Keratinocyte (primary cell): ENCODE measurements around the gene NASP. TPM values are rescaled to one million over a fixed set of nuclear protein-coding genes. Genes with fewer than 3 reads are reported as not detected.

Experiments
- DNase-seq: peaks from one replicate; pipeline ENCODE4 v3.0.0-alpha.2; 2011; ENCODE audit warnings: low read depth, missing footprints, low spot score
- FAIRE-seq: peaks from 2 replicates; lab custom pipeline; 2011; peaks lifted over from hg19 to GRCh38; lab: Jason Lieb, UNC
- H2AFZ ChIP-seq: 2 replicates; pipeline ENCODE4 v1.6.0; 2012; ENCODE audit warnings: low read length, control low read depth, inconsistent platforms; ENCODE audit not compliant: control insufficient read depth
- H3K27ac ChIP-seq: 2 replicates; pipeline ENCODE4 v1.5.1; 2011; ENCODE audit warnings: low read length; ENCODE audit not compliant: control insufficient read depth, insufficient read depth
- H3K27me3 ChIP-seq: 3 replicates; pipeline ENCODE4 v1.6.0; 2011; ENCODE audit warnings: low read length; ENCODE audit not compliant: control insufficient read depth, insufficient read depth; ENCODE audit errors: extremely low read depth
- H3K36me3 ChIP-seq, 2 experiments: 2 replicates in 1 of 2; 3 replicates in 1 of 2; pipeline ENCODE4 v1.5.1; 2011; ENCODE audit warnings: low read length in 2 of 2, mild to moderate bottlenecking in 1 of 2; ENCODE audit not compliant: control insufficient read depth in 2 of 2, insufficient read depth in 2 of 2; ENCODE audit errors: extremely low read depth in 1 of 2
- H3K4me1 ChIP-seq: 3 replicates; pipeline ENCODE4 v1.5.1; 2011; ENCODE audit warnings: low read length; ENCODE audit not compliant: control insufficient read depth, insufficient read depth; ENCODE audit errors: extremely low read depth
- H3K4me2 ChIP-seq: 3 replicates; pipeline ENCODE4 v1.6.0; 2011; ENCODE audit warnings: low read depth, low read length; ENCODE audit not compliant: control insufficient read depth, insufficient read depth; ENCODE audit errors: extremely low read depth
- H3K4me3 ChIP-seq, 3 experiments: fragments of 200-600 bp in 1 of 3; sonication (generic) in 1 of 3; 2 replicates in 2 of 3; 3 replicates in 1 of 3; pipeline ENCODE4 v1.5.1; 2011 to 2016; ENCODE audit warnings: low read length in 3 of 3, mild to moderate bottlenecking in 3 of 3, control low read depth in 2 of 3, inconsistent platforms in 1 of 3, low read depth in 1 of 3, mixed read lengths in 1 of 3, mixed run types in 1 of 3, moderate library complexity in 1 of 3; ENCODE audit not compliant: control insufficient read depth in 2 of 3, insufficient read depth in 2 of 3; ENCODE audit errors: extremely low read depth in 1 of 3
- H3K79me2 ChIP-seq: 2 replicates; pipeline ENCODE4 v1.6.0; 2012; ENCODE audit warnings: low read length; ENCODE audit not compliant: control insufficient read depth, insufficient read depth
- H3K9ac ChIP-seq: 3 replicates; pipeline ENCODE4 v1.6.0; 2011; ENCODE audit warnings: low read length; ENCODE audit not compliant: control insufficient read depth, insufficient read depth; ENCODE audit errors: extremely low read depth
- H3K9me1 ChIP-seq: 3 replicates; pipeline ENCODE4 v1.6.0; 2011; ENCODE audit warnings: low read length; ENCODE audit not compliant: control insufficient read depth, insufficient read depth; ENCODE audit errors: extremely low read depth
- H3K9me3 ChIP-seq: 2 replicates; pipeline ENCODE4 v1.5.1; 2012; ENCODE audit warnings: low read depth, low read length; ENCODE audit not compliant: control insufficient read depth
- H4K20me1 ChIP-seq: 3 replicates; pipeline ENCODE4 v1.6.0; 2011; ENCODE audit warnings: low read length; ENCODE audit not compliant: control insufficient read depth, insufficient read depth; ENCODE audit errors: extremely low read depth
- CTCF ChIP-seq, 3 experiments: IDR thresholded peaks in 1 of 3; conservative IDR thresholded peaks in 1 of 3; optimal IDR thresholded peaks in 1 of 3; 2 replicates in 2 of 3; 3 replicates in 1 of 3; pipeline versions ENCODE3 to v1.5.1; 2011; ENCODE audit warnings: low read length in 3 of 3, mild to moderate bottlenecking in 3 of 3, moderate library complexity in 2 of 3, control low read depth in 1 of 3, inconsistent platforms in 1 of 3; ENCODE audit not compliant: insufficient read depth in 2 of 3; ENCODE audit errors: extremely low read depth in 1 of 3
- EZH2 ChIP-seq: IDR thresholded peaks from one replicate; pipeline ENCODE4 v1.6.1; 2012; ENCODE audit warnings: inconsistent platforms, mild to moderate bottlenecking, low read length, moderate library complexity
- dilution Hi-C: fragments of 300-500 bp; cut with MboI; formaldehyde crosslinking; loops from one replicate; pipeline ENCODE4 v1.7.0; 2020; ENCODE audit warnings: low sequenced_read_pairs; ENCODE audit not compliant: extremely low pct_ligation_motif_present
- polyA plus RNA-seq, 5 experiments: library from polyadenylated mRNA; depleted of rRNA in 3 of 5; stranded (reverse) in 3 of 5; stranded (forward) in 1 of 5; unstranded in 1 of 5; fragments of >200 nt; gene quantifications; 1 replicate in 1 of 5; 2 replicates in 3 of 5; 3 replicates in 1 of 5; pipeline versions ENCODE4 v1.2.1 to v1.2.3, GENCODE V29; 2011 to 2012; ENCODE audit warnings: missing spikeins in 2 of 5, low read depth in 1 of 5, low replicate concordance in 1 of 5

NASP gene
- polyA plus RNA-seq, 1 donor (not counting 4 experiments of a cell fraction or from before 2014, with no cell fraction given) = 61.7 TPM

GRCh38 chr1:45659222-45659621, 75.4 kb downstream of the NASP start:
- no peaks in the 10 kb centered on the region for H3K27me3 ChIP-seq
- DNase-seq = no peak
- no peak overlapping the region for H2AFZ ChIP-seq
- no peak overlapping the region for H3K4me2 ChIP-seq
- H4K20me1 ChIP-seq = peaks cover 8% of the 10 kb centered on the region
- no peaks in the 10 kb centered on the region for H3K9me3 ChIP-seq
- peaks cover 42% of the 10 kb centered on the region for H3K79me2 ChIP-seq
- dilution Hi-C loops = no loop called here
- no peak overlapping the region for H3K27ac ChIP-seq
- peaks cover 22 to 38% of the 10 kb centered on the region in 2 experiments for H3K36me3 ChIP-seq
- TF ChIP-seq EZH2 = no peak
- no peak for TF ChIP-seq CTCF (optimal IDR thresholded peaks at IDR 0.05 in 1 of 3, IDR thresholded peaks at IDR 0.05 in 1 of 3, conservative IDR thresholded peaks at IDR 0.05 in 1 of 3; ENCODE audit: extremely low read depth in 1 of 3, insufficient read depth in 2 of 3, low read length in 3 of 3)
- H3K9ac ChIP-seq = no peak overlapping the region
- H3K9me1 ChIP-seq = no peaks in the 10 kb centered on the region
- H3K4me1 ChIP-seq = peaks cover 7% of the 10 kb centered on the region
- no peak overlapping the region for H3K4me3 ChIP-seq
- no peak for FAIRE-seq

GRCh38 chr1:45660336-45660735, 76.5 kb downstream of the NASP start:
- DNase-seq (no peak), FAIRE-seq (no peak)
- no peak overlapping the region for H2AFZ ChIP-seq
- H3K9me3 ChIP-seq = no peaks in the 10 kb centered on the region
- H3K36me3 ChIP-seq = peaks cover 20 to 30% of the 10 kb centered on the region in 2 experiments
- H3K4me2 ChIP-seq = no peak overlapping the region
- dilution Hi-C loops = no loop called here
- H4K20me1 ChIP-seq = peaks cover 8% of the 10 kb centered on the region
- TF ChIP-seq EZH2 (no peak), CTCF (optimal IDR thresholded peaks at IDR 0.05 in 1 of 3, IDR thresholded peaks at IDR 0.05 in 1 of 3, conservative IDR thresholded peaks at IDR 0.05 in 1 of 3; ENCODE audit: extremely low read depth in 1 of 3, insufficient read depth in 2 of 3, low read length in 3 of 3) (no peak)
- H3K4me1 ChIP-seq = peaks cover 3% of the 10 kb centered on the region
- peaks cover 53% of the 10 kb centered on the region for H3K79me2 ChIP-seq
- H3K4me3 ChIP-seq = no peak overlapping the region
- no peaks in the 10 kb centered on the region for H3K27me3 ChIP-seq
- no peak overlapping the region for H3K9ac ChIP-seq
- no peaks in the 10 kb centered on the region for H3K9me1 ChIP-seq
- H3K27ac ChIP-seq = no peak overlapping the region
